ENCODE measurements around the gene PTGER4. TPM values are rescaled to one million over a fixed set of nuclear protein-coding genes. Genes with fewer than 3 reads are reported as not detected.
A peak's percentile ranks its signal among the peaks of the same experiment; 100 is the strongest.

The PTGER4 gene
- total RNA-seq, 4 donors from 2014 or later = 14.6 to 27.3 (median 20.8) TPM

DNA sequence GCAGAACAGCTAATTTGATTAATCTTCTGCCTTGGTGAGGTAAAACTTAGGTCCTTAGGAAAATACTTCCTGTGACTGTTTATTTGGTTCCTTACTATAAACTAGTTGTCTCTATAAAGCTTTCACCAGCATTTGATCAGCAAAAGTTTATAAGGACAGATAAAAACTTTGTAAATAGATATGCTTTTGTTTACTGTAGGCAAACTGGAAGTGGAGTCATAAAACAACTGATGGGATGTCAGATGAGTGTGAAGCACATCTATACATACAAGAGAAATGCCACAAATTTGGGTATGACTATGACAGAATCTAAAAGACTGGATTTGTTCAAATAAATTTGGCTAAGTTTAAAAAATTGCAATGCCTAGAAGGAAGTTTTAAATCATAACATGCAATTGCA lies 5.5 kb downstream of the PTGER4 start:
- no peak overlapping the region for H3K4me3 ChIP-seq (ENCODE audit: low read depth, poor library complexity, severe bottlenecking)
- intact Hi-C loops (cut with DNase I; ENCODE audit: low total_unique reads) = loop anchor here (5.0 kb wide), 1 partner anchor 738 kb away; no protein-coding TSS in a partner anchor
- no peak for DNase-seq (ENCODE audit: low spot score in 2 of 2)
- TF ChIP-seq POLR2A (IDR thresholded peaks at IDR 0.05) = no peak
- no peak for TF ChIP-seq CTCF (IDR thresholded peaks at IDR 0.05)

DNA sequence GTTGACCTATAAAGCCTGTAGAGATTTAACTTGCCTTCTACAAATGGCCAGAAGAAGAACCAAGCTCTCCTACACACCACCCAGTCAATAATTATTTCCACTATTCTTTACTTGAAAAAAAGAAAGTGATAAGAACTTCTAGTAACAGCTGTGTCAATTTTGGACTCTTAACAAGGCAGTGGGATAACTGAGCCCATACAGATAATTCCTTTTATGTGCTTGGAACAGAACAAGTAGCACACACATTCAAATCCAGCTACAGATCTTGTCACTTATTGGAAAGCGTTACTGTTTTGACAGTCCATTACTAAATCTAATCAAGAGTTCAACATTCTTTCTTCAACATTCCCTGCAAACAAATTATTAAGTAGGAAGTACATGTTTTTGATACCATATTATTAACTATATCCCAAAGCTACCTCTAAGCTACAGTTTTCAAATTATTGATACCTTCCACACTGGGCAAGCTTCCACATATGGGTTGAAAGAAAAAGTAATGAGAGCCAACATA lies 6.3 kb downstream of the PTGER4 start:
- H3K4me3 ChIP-seq (ENCODE audit: low read depth, poor library complexity, severe bottlenecking) = no peak overlapping the region
- no peak for DNase-seq (ENCODE audit: low spot score in 2 of 2)
- intact Hi-C loops (cut with DNase I; ENCODE audit: low total_unique reads) = loop anchor here (5.0 kb wide), 1 partner anchor 739 kb away; no protein-coding TSS in a partner anchor
- WGBS, 2 donors = 57 to 58% methylated on average over 1 of the region's 1 CpG
- no peak for TF ChIP-seq CTCF (IDR thresholded peaks at IDR 0.05)
- TF ChIP-seq POLR2A (IDR thresholded peaks at IDR 0.05) = no peak

- no peak overlapping the region for H3K4me3 ChIP-seq (ENCODE audit: low read depth, poor library complexity, severe bottlenecking)
- TF ChIP-seq POLR2A (IDR thresholded peaks at IDR 0.05) (no peak), CTCF (IDR thresholded peaks at IDR 0.05) (no peak)
- 47 to 52% methylated on average over 7 of the region's 7 CpGs for WGBS, 2 donors
- DNase-seq (ENCODE audit: low spot score in 2 of 2) = no peak
- intact Hi-C loops (cut with DNase I; ENCODE audit: low total_unique reads) = loop anchor here (5.0 kb wide), 1 partner anchor 740 kb away; no protein-coding TSS in a partner anchor
These were observed 7.6 kb downstream of the PTGER4 start for GRCh38 chr5:40687321-40687720.

DNA sequence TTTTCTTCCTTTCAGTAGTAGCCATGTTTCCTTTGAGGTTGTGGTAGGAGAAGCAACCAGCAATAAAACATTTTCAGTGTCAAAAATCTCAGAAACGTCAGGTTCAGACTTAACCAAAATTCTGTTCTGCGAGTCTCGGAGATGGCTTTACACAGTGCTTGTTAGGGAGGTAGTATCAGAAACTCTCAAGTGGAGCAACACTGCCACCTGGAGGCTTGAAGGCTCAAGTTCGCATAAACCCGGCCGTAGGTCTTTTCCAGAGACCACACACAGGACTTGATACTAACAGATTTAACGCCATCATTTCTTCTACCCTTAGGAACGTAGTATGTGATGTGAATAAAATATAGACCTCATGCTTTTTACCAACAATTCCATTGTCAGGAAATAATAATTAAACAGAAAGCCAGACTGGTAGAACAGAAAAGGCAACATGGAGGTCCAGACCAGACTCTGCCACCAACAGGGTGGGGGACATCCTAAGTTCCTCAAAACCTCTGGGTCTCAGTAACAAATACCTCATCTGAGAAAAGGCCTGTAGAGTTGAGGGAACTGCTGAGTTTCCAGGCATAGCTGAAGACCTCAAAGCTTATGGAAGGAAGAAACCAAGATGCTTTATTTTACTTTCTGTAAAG lies 8.5 kb downstream of the PTGER4 start:
- peak in 1 of 3 donors; percentile 65 for TF ChIP-seq CTCF (IDR thresholded peaks at IDR 0.05)
- TF ChIP-seq POLR2A (IDR thresholded peaks at IDR 0.05) = no peak
- DNase-seq (ENCODE audit: low spot score in 2 of 2) = peak; percentile 89 to 94
- no peak overlapping the region for H3K4me3 ChIP-seq (ENCODE audit: low read depth, poor library complexity, severe bottlenecking)
- intact Hi-C loops (cut with DNase I; ENCODE audit: low total_unique reads) = loop anchor here (5.0 kb wide), 1 partner anchor 741 kb away; no protein-coding TSS in a partner anchor
- 0% methylated on average over 8 of the region's 8 CpGs for WGBS, 2 donors

DNA sequence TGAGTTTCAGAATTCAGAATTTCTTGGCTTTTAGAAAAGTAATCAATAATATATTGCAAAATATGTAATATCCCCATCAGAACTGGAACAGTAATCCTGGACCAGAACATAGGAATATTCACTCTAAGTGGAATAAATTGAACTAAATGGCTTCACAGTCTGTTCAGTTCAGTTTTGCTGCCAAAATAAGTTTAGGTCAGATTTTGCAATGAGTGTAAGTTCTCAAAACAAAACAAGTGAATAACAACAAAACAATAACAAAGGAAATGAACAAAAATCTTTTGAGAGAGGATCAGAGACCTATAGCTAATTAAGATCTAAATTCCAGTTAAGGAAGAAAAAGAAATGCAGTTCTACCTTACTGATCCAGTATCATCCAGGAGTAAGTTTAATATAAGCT lies 9.3 kb downstream of the PTGER4 start:
- no peak overlapping the region for H3K4me3 ChIP-seq (ENCODE audit: low read depth, poor library complexity, severe bottlenecking)
- no peak for DNase-seq (ENCODE audit: low spot score in 2 of 2)
- TF ChIP-seq POLR2A (IDR thresholded peaks at IDR 0.05) = no peak
- TF ChIP-seq CTCF (IDR thresholded peaks at IDR 0.05) = no peak
- intact Hi-C loops (cut with DNase I; ENCODE audit: low total_unique reads) = loop anchor here (5.0 kb wide), 1 partner anchor 742 kb away; no protein-coding TSS in a partner anchor
